ENCODE results near the gene ZC3HAV1. TPM values are rescaled to one million over a fixed set of nuclear protein-coding genes. Genes with fewer than 3 reads are reported as not detected.

Gene ZC3HAV1
- total RNA-seq (2021) (31.9 to 38.0 TPM (median 34.0 TPM) in 3 replicates), Bru-seq, nascent RNA (percentile 78 among the genes with signal in this experiment)
- long read RNA-seq, experiment 1, full-length matches to known transcripts = 118 of 178 reads
- long read RNA-seq, experiment 1, partial matches to known transcripts = 29 of 178 reads
- long read RNA-seq, experiment 1, other reads (novel, unspliced or antisense) = 31 of 178 reads
- long read RNA-seq, experiment 2, partial matches to known transcripts = 4 of 35 reads
- long read RNA-seq, experiment 2, other reads (novel, unspliced or antisense) = 30 of 35 reads
- long read RNA-seq, experiment 3, full-length matches to known transcripts = 1 of 3 reads
- long read RNA-seq, experiment 3, partial matches to known transcripts = 1 of 3 reads
- long read RNA-seq, experiment 3, other reads (novel, unspliced or antisense) = 1 of 3 reads

- POLR2A ChIA-PET = no interaction called here
- H3K36me3 Mint-ChIP-seq = no peaks in the 10 kb centered on the region
- CTCF ChIA-PET = no interaction called here
- H3K9me3 Mint-ChIP-seq = no peaks in the 10 kb centered on the region
- DNase-seq (ENCODE audit: low spot score) (peak; percentile 69), ATAC-seq (peak; percentile 78)
- H3K27ac Mint-ChIP-seq = peak within 1 kb of the TSS; percentile 92
- H3K27me3 Mint-ChIP-seq (ENCODE audit: low read depth) = peaks cover 17% of the 10 kb centered on the region
- H3K4me3 Mint-ChIP-seq = peak within 1 kb of the TSS; percentile 87
- peaks cover 28% of the 10 kb centered on the region for H3K4me1 Mint-ChIP-seq
- peak; percentile 60; the same call in 1 of the 2 replicates for TF ChIP-seq ESRRA (CRISPR knock-in tag; IDR thresholded peaks at IDR 0.05; ENCODE audit: borderline replicate concordance)
- TF ChIP-seq ZNF263 (CRISPR knock-in tag; IDR thresholded peaks at IDR 0.05; ENCODE audit: low read depth) = 0 out of 2 replicates have a peak, but pooled peaks have one; percentile 43
- TF ChIP-seq ZNF232 (CRISPR knock-in tag; IDR thresholded peaks at IDR 0.05) = no peak
- TF ChIP-seq ZNF317 (CRISPR knock-in tag; IDR thresholded peaks at IDR 0.05; ENCODE audit: borderline replicate concordance, low read depth) = no peak
- no peak for TF ChIP-seq HMGA2 (CRISPR knock-in tag; IDR thresholded peaks at IDR 0.05)
- no peak for TF ChIP-seq MXD4 (CRISPR knock-in tag; IDR thresholded peaks at IDR 0.05; ENCODE audit: borderline replicate concordance)
- no peak for TF ChIP-seq NFE2L1 (CRISPR knock-in tag; IDR thresholded peaks at IDR 0.05)
- TF ChIP-seq NFATC4 (CRISPR knock-in tag; IDR thresholded peaks at IDR 0.05) = no peak
- TF ChIP-seq JAZF1 (CRISPR knock-in tag; IDR thresholded peaks at IDR 0.05) = no peak
- TF ChIP-seq FOXP1 (CRISPR knock-in tag; IDR thresholded peaks at IDR 0.05; ENCODE audit: borderline replicate concordance) = peak; percentile 86
- no peak for TF ChIP-seq OVOL2 (CRISPR knock-in tag; IDR thresholded peaks at IDR 0.05; ENCODE audit: borderline replicate concordance)
- no peak for TF ChIP-seq CREM (CRISPR knock-in tag; IDR thresholded peaks at IDR 0.05)
- no peak for TF ChIP-seq ATF1 (CRISPR knock-in tag; IDR thresholded peaks at IDR 0.05)
- no peak for TF ChIP-seq ZNF396 (CRISPR knock-in tag; IDR thresholded peaks at IDR 0.05; ENCODE audit: borderline replicate concordance)
- TF ChIP-seq CTCF (IDR thresholded peaks at IDR 0.05) = no peak
- TF ChIP-seq, protein P1, sequence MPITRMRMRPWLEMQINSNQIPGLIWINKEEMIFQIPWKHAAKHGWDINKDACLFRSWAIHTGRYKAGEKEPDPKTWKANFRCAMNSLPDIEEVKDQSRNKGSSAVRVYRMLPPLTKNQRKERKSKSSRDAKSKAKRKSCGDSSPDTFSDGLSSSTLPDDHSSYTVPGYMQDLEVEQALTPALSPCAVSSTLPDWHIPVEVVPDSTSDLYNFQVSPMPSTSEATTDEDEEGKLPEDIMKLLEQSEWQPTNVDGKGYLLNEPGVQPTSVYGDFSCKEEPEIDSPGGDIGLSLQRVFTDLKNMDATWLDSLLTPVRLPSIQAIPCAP (CRISPR knock-in tag; IDR thresholded peaks at IDR 0.05) = peak; percentile 55; the same call in 1 of the 2 replicates
- TF ChIP-seq ELF4 (CRISPR knock-in tag; IDR thresholded peaks at IDR 0.05; ENCODE audit: low read depth) = no peak
- TF ChIP-seq TCF7 (CRISPR knock-in tag; IDR thresholded peaks at IDR 0.05; ENCODE audit: low read depth) = no peak; the same call in none of the 2 replicates
- TF ChIP-seq USF2 (CRISPR knock-in tag; IDR thresholded peaks at IDR 0.05) = no peak
- TF ChIP-seq GABPB1 (CRISPR knock-in tag; IDR thresholded peaks at IDR 0.05) = peak; percentile 17; the same call in 1 of the 2 replicates
- TF ChIP-seq, protein P2, sequence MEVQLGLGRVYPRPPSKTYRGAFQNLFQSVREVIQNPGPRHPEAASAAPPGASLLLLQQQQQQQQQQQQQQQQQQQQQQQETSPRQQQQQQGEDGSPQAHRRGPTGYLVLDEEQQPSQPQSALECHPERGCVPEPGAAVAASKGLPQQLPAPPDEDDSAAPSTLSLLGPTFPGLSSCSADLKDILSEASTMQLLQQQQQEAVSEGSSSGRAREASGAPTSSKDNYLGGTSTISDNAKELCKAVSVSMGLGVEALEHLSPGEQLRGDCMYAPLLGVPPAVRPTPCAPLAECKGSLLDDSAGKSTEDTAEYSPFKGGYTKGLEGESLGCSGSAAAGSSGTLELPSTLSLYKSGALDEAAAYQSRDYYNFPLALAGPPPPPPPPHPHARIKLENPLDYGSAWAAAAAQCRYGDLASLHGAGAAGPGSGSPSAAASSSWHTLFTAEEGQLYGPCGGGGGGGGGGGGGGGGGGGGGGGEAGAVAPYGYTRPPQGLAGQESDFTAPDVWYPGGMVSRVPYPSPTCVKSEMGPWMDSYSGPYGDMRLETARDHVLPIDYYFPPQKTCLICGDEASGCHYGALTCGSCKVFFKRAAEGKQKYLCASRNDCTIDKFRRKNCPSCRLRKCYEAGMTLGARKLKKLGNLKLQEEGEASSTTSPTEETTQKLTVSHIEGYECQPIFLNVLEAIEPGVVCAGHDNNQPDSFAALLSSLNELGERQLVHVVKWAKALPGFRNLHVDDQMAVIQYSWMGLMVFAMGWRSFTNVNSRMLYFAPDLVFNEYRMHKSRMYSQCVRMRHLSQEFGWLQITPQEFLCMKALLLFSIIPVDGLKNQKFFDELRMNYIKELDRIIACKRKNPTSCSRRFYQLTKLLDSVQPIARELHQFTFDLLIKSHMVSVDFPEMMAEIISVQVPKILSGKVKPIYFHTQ (CRISPR knock-in tag; IDR thresholded peaks at IDR 0.05) = no peak
- TF ChIP-seq NR2C2 (CRISPR knock-in tag; IDR thresholded peaks at IDR 0.05) = no peak
- TF ChIP-seq SMAD3 (CRISPR knock-in tag; IDR thresholded peaks at IDR 0.05; ENCODE audit: borderline replicate concordance) = no peak
- TF ChIP-seq, protein P3, sequence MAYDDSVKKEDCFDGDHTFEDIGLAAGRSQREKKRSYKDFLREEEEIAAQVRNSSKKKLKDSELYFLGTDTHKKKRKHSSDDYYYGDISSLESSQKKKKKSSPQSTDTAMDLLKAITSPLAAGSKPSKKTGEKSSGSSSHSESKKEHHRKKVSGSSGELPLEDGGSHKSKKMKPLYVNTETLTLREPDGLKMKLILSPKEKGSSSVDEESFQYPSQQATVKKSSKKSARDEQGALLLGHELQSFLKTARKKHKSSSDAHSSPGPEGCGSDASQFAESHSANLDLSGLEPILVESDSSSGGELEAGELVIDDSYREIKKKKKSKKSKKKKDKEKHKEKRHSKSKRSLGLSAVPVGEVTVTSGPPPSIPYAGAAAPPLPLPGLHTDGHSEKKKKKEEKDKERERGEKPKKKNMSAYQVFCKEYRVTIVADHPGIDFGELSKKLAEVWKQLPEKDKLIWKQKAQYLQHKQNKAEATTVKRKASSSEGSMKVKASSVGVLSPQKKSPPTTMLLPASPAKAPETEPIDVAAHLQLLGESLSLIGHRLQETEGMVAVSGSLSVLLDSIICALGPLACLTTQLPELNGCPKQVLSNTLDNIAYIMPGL (CRISPR knock-in tag; IDR thresholded peaks at IDR 0.05) = peak; percentile 86
- TF ChIP-seq, protein P4, sequence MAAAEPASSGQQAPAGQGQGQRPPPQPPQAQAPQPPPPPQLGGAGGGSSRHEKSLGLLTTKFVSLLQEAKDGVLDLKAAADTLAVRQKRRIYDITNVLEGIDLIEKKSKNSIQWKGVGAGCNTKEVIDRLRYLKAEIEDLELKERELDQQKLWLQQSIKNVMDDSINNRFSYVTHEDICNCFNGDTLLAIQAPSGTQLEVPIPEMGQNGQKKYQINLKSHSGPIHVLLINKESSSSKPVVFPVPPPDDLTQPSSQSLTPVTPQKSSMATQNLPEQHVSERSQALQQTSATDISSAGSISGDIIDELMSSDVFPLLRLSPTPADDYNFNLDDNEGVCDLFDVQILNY (CRISPR knock-in tag; IDR thresholded peaks at IDR 0.05) = peak; percentile 24
- no peak for TF ChIP-seq ATF3 (CRISPR knock-in tag; conservative IDR thresholded peaks at IDR 0.05)
- peak; percentile 55; the same call in 1 of the 2 replicates for TF ChIP-seq MAX (CRISPR knock-in tag; IDR thresholded peaks at IDR 0.05)
Measured at GRCh38 chr7:139109188-139109982, at the start of gene ZC3HAV1. Gene ZC3HAV1 (minus strand): TSS chr7:139109720. CDS start chr7:139109331, 389 bp downstream.

Measured in WTC11 (cell line).